Tibial nerve (tissue), 4 donors: ENCODE results near the gene RAET1E. TPM values are rescaled to one million over a fixed set of nuclear protein-coding genes. Genes with fewer than 3 reads are reported as not detected.

Experiments
- DNase-seq, 2 donors: peaks; one replicate each; pipeline ENCODE4 v3.0.0-alpha.2; 2019; ENCODE audit warnings: low spot score in 2 of 2
- H3K27ac ChIP-seq, 4 donors: fragments of 200-600 bp; sonication (generic) in 3 of 4; one replicate each; pipeline ENCODE4 v1.5.1; 2017 to 2019; ENCODE audit warnings: mild to moderate bottlenecking in 1 of 4
- H3K27me3 ChIP-seq, 2 donors: fragments of 200-600 bp; sonication (generic) in 1 of 2; one replicate each; pipeline versions ENCODE4 v1.5.1 to v1.6.0; 2017 to 2019
- H3K36me3 ChIP-seq, 3 donors: fragments of 200-600 bp; sonication (generic); one replicate each; pipeline ENCODE4 v1.5.1; 2018 to 2019
- H3K4me1 ChIP-seq, 4 donors: fragments of 200-600 bp; sonication (generic) in 3 of 4; one replicate each; pipeline ENCODE4 v1.5.1; 2017 to 2019
- H3K4me3 ChIP-seq, 4 donors: fragments of 200-600 bp; sonication (generic) in 3 of 4; one replicate each; pipeline ENCODE4 v1.5.1; 2017 to 2019; ENCODE audit warnings: mild to moderate bottlenecking in 1 of 4, moderate library complexity in 1 of 4
- H3K9me3 ChIP-seq, 4 donors: fragments of 200-600 bp; sonication (generic) in 3 of 4; one replicate each; pipeline ENCODE4 v1.5.1; 2017 to 2019
- EP300 ChIP-seq, 2 donors: sonication (generic); formaldehyde crosslinking; IDR thresholded peaks; one replicate each; pipeline ENCODE4 v1.6.1; 2017; ENCODE audit warnings: antibody characterized with exemption in 2 of 2, mild to moderate bottlenecking in 1 of 2
- POLR2A ChIP-seq, 2 donors: fragments of 450-650 bp; IDR thresholded peaks; one replicate each; pipeline ENCODE4 v1.6.1; 2017; ENCODE audit warnings: antibody characterized with exemption in 2 of 2, mild to moderate bottlenecking in 2 of 2, moderate library complexity in 2 of 2
- WGBS, 2 donors: methylation state at CpG; one replicate each; pipeline ENCODE4 v1.1.5; 2018; 5-methylcytosine and 5-hydroxymethylcytosine counted together
- total RNA-seq, 4 donors: library from RNA; depleted of rRNA; stranded (reverse); fragments of >200 nt; gene quantifications; one replicate each; pipeline ENCODE4 v1.1.0, GENCODE V29; 2016
- TF ChIP-seq, protein P1 (sequence below), 5 experiments: fragments of 200-600 bp in 3 of 5; fragments of 450-650 bp in 2 of 5; sonication (generic) in 3 of 5; IDR thresholded peaks; one replicate each; pipeline ENCODE4 v1.5.1; 2016 to 2019; ENCODE audit warnings: antibody characterized with exemption in 5 of 5, mild to moderate bottlenecking in 3 of 5, moderate library complexity in 2 of 5

Gene RAET1E
- total RNA-seq, 4 donors from 2014 or later: 0.30 to 1.6 (median 0.44) TPM; not detected in 1

DNA sequence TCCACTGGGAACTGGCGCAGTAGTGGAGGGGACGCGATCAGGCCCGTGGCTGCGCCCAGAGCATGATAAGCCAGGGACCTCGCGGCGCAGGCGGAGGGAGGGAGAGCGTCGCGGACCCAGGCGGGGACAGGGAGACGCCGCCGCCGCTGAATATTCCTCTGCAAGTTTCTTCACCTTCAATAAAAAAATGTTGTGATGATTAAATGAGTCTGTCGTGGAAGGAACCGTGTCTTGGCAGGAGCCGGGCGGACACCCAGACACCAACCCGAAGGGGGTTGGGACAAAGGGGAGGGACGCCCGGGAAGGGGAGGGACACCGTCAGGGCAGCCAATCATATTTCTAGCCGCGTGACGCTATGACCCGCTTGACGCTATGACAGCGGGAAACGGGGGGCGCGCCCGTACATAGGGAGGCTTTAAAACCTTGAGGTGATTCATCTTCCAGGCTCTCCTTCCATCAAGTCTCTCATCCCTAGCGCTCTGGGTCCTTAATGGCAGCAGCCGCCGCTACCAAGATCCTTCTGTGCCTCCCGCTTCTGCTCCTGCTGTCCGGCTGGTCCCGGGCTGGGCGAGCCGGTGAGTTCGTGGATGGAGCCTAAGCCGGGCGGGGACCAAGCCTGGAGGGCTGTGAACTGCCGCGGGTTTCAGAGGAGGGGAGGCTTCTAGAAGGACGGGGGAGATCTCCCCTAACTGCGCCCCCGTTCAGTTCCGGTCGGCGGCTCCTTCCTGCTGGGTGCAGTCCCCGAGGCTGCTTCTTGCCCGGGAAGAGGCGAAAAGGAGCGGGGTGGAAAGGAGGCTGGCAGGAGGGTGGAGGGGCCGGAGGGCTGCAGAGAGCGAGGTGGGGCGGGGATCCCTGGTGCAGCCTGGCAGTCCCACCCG, 43.9 kb upstream of the RAET1E start, which contains the start of gene ULBP2:
TSS of gene ULBP2 (plus strand) at position 432 of the 878 bp plus-strand sequence. CDS start at position 491, 59 bp downstream.
- H3K27me3 ChIP-seq: peaks cover 4 to 68% of the 10 kb centered on the region in 2 donors
- peak in 1 of 2 donors; percentile 27 for TF ChIP-seq EP300 (IDR thresholded peaks at IDR 0.05)
- TF ChIP-seq, protein P1, sequence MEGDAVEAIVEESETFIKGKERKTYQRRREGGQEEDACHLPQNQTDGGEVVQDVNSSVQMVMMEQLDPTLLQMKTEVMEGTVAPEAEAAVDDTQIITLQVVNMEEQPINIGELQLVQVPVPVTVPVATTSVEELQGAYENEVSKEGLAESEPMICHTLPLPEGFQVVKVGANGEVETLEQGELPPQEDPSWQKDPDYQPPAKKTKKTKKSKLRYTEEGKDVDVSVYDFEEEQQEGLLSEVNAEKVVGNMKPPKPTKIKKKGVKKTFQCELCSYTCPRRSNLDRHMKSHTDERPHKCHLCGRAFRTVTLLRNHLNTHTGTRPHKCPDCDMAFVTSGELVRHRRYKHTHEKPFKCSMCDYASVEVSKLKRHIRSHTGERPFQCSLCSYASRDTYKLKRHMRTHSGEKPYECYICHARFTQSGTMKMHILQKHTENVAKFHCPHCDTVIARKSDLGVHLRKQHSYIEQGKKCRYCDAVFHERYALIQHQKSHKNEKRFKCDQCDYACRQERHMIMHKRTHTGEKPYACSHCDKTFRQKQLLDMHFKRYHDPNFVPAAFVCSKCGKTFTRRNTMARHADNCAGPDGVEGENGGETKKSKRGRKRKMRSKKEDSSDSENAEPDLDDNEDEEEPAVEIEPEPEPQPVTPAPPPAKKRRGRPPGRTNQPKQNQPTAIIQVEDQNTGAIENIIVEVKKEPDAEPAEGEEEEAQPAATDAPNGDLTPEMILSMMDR (IDR thresholded peaks at IDR 0.05): no peak
- no peak for TF ChIP-seq POLR2A (IDR thresholded peaks at IDR 0.05)
- 1 to 3% methylated on average over 59 to 62 of the region's 62 CpGs for WGBS, 2 donors

DNA sequence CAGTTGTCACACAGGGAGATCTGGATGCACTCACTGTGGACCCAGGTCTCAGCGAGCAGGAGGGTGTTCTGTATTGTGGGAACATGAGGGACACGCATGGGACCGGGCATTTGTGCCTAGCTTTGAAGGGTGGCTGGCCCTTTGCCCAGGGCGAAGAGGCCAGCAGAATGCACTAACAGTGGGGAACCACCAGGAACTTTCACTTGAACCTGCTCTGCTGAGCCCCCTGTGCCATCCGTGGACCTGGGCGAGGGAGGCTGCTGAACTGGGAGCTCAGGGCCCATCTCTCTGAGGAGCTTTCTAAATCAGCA, 42.7 kb upstream of the RAET1E start:
- TF ChIP-seq, protein P1 (IDR thresholded peaks at IDR 0.05): no peak
- TF ChIP-seq POLR2A (IDR thresholded peaks at IDR 0.05): no peak
- TF ChIP-seq EP300 (IDR thresholded peaks at IDR 0.05): no peak
- peaks cover 0 to 32% (median 21%) of the 10 kb centered on the region in 4 donors for H3K4me1 ChIP-seq
- no peaks in the 10 kb centered on the region for H3K36me3 ChIP-seq
- no peaks in the 10 kb centered on the region for H3K9me3 ChIP-seq
- H3K27ac ChIP-seq: no peak overlapping the region
- no peak overlapping the region for H3K4me3 ChIP-seq
- peaks cover 6 to 78% of the 10 kb centered on the region in 2 donors for H3K27me3 ChIP-seq
- DNase-seq: no peak
- WGBS, 2 donors: 39% methylated on average over 6 of the region's 6 CpGs

More for the DNA sequence above, 43.9 kb upstream of the RAET1E start, which contains the start of gene ULBP2:
- Histone ChIP-seq H3K36me3 (no peaks in the 10 kb centered on the region), H3K4me1 (peaks cover 0 to 32% (median 21%) of the 10 kb centered on the region in 4 donors), H3K4me3 (peak within 1 kb of the TSS; percentile 28 to 52 (median 48)), H3K9me3 (no peaks in the 10 kb centered on the region), H3K27ac (no peak within 1 kb of the TSS)
- peak in 1 of 2 donors; percentile 58 for DNase-seq

DNA sequence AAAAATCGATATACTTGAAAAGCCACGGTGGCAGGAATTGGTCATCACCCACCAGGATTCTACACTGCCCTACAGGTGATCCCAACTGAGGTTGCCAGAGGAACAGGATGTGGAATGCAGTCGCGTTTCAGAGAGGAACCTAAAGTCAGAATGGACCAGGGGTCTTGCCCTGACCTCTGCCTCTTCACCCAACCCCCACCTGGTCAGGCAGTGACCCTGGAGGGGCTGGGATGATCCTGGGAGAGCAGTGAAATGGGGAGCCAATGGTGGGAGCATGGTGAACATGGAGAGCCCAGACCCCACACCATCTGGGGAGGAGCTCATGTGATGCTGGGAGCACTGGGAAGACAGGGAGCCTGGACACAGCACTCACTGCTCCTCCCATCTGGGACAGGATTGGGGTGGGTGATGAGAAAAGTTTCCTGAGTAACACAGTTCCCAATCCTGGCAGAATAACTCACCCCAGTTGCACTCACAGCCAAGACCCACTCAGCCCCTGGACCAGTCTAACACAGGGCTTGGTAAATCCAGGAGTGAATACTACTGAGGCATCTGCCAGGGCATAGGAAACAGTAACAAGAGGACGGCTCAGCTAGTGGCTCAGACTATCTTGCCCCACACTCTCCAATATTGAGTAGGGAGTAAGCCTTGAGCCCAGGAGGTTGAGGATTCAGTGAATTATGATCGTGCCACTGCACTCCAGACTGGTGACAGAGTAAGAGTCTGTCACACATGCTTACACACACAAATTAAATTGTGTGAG, 42.2 kb upstream of the RAET1E start:
- Histone ChIP-seq H3K27ac (no peak overlapping the region), H3K27me3 (peaks cover 6 to 83% of the 10 kb centered on the region in 2 donors), H3K4me3 (no peak overlapping the region), H3K9me3 (no peaks in the 10 kb centered on the region), H3K36me3 (no peaks in the 10 kb centered on the region), H3K4me1 (peaks cover 0 to 32% (median 21%) of the 10 kb centered on the region in 4 donors)
- DNase-seq: no peak
- TF ChIP-seq, protein P1 (IDR thresholded peaks at IDR 0.05): no peak
- WGBS, 2 donors: 21 to 30% methylated on average over 6 of the region's 6 CpGs

DNA sequence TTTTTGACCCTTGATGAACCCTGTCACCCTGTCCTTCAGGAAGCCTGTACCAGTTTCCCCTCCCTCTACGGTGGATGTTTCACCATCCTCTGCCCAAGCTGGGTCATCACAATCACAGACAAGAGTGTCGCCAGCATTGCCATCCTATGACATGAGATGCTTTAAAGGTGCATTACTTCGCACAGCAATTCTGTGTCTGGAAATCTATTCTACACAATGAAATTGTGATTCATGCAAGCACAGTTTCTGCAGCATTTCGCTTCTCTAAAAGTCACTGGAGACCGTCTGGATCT, 41.4 kb upstream of the RAET1E start:
- H3K9me3 ChIP-seq: no peaks in the 10 kb centered on the region
- no peaks in the 10 kb centered on the region for H3K36me3 ChIP-seq
- peaks cover 6 to 91% of the 10 kb centered on the region in 2 donors for H3K27me3 ChIP-seq
- TF ChIP-seq, protein P1 (IDR thresholded peaks at IDR 0.05): no peak
- TF ChIP-seq EP300 (IDR thresholded peaks at IDR 0.05): peak in 1 of 2 donors; percentile 19
- peaks cover 0 to 32% (median 21%) of the 10 kb centered on the region in 4 donors for H3K4me1 ChIP-seq
- no peak overlapping the region for H3K4me3 ChIP-seq
- WGBS, 2 donors: 20 to 34% methylated on average over 5 of the region's 5 CpGs
- DNase-seq: no peak
- no peak overlapping the region for H3K27ac ChIP-seq
